ENCODE measurements around the gene NSMF.

Gene NSMF

GRCh38 chr9:137459152-137459600 lies at the start of gene NSMF:
Gene NSMF (minus strand): TSS chr9:137459334. CDS start chr9:137459102, 232 bp downstream.
- DNase-seq (ENCODE audit: low read depth), result peak; percentile 34

DNA sequence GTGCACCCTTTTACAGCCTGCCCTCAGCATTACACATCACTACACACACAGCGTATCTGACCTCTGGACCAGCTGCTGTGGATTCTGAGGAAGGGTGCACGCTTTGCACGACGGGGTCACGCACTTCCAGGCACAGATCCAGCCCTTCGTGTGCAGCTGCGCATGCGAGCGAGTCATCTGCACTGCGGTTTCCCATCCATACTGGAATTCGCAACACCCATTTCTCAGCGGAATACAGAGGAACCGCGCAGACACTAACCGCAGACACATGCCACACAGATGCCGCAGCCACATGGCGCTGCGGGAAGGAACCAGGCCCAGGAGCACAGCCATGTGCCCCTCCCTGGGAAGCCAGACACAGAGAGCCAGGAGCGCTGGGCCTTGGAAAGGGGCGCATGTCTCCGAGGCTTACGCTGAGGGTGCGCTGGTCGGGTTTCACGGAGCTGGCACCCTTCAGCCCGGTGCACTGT lies 47.6 kb upstream of the NSMF start:
- no peak for DNase-seq (ENCODE audit: low read depth)

- no peak for DNase-seq (ENCODE audit: low read depth)
Observed at GRCh38 chr9:137506274-137506673, 47.1 kb upstream of the NSMF start.

DNA sequence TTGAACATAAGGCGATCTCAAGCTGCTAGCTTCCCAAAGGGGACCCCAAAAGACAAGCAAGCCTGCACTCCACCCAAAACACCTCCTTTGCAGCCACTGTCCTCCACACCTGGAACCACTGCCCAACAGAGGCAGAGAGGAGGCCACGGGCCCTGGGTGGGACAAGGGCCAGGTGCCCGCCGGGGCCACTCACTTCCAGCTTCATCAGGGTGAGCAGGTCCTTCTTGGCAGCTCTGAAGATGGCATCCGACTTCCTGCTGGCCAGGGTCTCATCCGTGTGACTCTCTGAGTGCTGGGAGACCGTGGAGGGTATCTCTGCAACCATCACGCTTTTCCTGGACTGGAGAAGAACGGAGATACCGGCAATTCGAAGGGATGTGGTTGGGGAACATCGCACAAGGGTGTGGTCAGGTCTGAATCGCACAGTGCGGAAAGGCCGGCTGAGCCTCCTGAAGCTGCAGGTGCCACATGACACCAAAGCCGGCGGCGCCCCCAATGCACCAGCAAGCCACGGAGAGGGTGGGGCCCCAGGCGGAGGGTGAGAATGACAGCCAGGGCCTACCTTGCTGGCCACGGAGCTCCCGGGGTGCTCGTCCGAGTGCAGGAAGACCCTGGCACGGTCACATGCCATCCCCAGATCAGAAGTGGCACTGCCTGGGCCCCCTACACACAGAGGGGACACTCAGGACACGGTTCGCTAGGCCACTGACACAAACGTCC lies 46.4 kb upstream of the NSMF start:
- no peak for DNase-seq (ENCODE audit: low read depth)

DNA sequence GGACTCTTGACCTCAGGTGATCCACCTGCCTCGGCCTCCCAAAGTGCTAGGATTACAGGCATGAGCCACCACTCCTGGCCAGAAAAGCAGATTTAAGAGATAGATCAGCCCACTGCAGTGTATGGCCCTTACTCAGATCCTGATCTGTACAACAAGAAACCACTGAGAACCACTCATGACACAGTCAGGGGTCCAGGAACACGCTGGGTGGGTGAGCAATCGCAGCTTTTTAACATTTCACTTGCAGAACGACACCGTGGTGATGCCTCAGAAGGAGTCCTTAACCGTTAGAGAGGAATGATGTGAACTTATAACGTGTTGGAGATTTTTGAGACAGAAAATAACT lies 45.3 kb upstream of the NSMF start:
- no peak for DNase-seq (ENCODE audit: low read depth)

- DNase-seq (ENCODE audit: low read depth), result no peak
Observed at GRCh38 chr9:137502008-137502911, 43.1 kb upstream of the NSMF start.

GRCh38 chr9:137501457-137501856 lies 42.3 kb upstream of the NSMF start:
- DNase-seq (ENCODE audit: low read depth), result no peak

GRCh38 chr9:137500666-137501397 lies 41.7 kb upstream of the NSMF start:
- no peak for DNase-seq (ENCODE audit: low read depth)

DNA sequence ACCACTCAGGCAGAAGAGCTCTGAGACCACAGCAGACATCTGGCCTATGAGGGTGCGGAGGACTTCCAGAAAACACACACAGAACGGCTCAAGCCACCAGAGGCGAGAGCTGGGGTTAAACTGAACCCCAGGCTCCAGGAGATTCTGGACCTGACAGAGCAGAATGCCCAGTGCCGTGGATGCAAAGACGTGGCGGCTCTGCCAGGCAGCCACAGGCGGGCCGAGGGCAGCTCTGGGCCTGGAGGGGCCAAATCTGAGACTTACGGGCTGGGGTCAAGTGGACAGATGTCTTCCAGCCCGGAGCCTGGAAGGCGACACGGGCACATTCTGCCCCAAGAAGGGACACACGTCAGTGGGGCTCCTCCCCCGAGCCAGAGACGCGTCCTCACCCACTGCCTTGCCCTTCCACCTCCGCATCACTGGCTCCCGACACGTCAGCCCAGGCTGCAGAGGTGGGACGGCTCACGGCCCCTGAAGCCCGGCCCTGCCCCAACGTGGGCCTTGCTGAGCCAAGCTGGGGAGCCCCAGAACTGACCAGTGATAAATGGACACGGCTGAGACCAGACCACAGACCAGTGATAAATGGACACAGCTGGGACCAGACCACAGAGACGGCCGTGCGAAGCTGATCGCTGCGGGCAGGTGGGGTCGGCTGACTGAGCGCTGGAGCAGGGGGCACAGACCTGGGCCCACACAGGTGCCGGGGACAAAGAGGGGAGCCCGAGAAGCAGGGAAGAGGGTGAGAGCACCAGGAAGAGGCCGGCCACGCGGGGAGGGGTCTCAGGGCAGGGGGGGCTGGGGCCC lies 40.9 kb upstream of the NSMF start:
- DNase-seq (ENCODE audit: low read depth), result no peak

DNA sequence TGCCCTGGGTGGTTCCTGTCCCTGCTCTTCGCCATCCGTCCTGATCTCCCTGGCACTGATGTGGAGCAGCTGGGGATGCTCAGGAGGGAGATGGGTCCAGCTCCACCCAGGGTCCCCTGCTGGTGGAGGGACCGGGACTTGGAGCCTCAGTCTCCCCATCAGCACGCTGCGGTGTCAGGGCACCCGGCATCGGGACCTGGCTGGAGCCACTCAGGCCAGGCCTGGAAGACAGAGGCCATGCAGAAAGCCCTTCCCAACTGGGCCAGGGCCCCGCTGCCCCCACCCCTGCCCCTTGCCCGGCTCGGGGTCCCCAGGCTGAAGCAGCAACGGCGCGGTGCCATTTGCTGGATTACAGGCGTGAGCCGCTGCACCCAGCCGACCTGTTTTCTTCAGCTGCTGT lies 40.3 kb upstream of the NSMF start:
- no peak for DNase-seq (ENCODE audit: low read depth)

- DNase-seq (ENCODE audit: low read depth), result no peak
Observed at GRCh38 chr9:137498720-137499150, 39.6 kb upstream of the NSMF start.

GRCh38 chr9:137497921-137498719 lies 39.0 kb upstream of the NSMF start:
- DNase-seq (ENCODE audit: low read depth), result no peak

- DNase-seq (ENCODE audit: low read depth), result no peak
Observed at GRCh38 chr9:137496601-137497375, 37.7 kb upstream of the NSMF start.

- no peak for DNase-seq (ENCODE audit: low read depth)
Observed at GRCh38 chr9:137494550-137495351, 35.6 kb upstream of the NSMF start.

- DNase-seq (ENCODE audit: low read depth), result no peak
Observed at GRCh38 chr9:137494104-137494544, 35.0 kb upstream of the NSMF start.

DNA sequence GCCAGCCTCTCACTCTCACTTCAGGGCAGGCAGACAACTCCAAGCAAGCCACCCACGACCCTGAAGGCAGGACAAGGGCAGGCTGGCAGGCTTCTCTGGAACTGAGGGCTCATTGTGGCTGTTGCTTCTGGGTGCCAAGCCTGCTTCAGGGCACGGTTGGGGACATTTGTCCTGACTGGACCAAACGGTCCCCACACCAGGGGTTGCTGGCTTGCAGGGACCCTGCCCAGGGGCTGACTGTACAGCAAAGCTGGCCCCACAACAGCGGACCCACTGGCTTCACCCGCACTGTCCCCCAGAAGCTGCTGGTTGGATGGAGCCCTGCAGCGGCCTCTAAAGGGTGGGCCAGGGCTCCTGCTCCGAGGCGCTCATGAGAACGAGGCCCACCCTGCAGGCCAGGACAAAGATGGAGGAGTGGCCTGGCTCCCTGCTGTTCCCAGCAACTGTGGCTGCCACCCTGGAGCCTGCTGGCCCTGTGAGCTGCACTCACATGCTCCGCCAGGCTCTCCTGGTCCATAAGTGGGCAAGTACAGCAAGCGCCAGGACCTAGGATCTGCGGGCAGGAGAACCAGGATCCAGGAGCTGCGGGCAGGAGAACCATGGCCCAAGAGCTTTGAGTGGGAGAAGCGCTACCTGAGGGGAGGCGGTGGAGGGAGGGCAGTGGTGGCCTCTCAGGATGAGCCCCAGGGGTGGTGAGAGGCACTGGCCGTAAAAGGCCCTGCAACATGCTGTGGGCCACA lies 34.4 kb upstream of the NSMF start:
- DNase-seq (ENCODE audit: low read depth), result no peak

- no peak for DNase-seq (ENCODE audit: low read depth)
Observed at GRCh38 chr9:137492464-137493363, 33.6 kb upstream of the NSMF start.
